WTC11 (cell line): ENCODE data around the gene NLGN1.

Experiments used
- CREB1 ChIP-seq: sonication (generic); formaldehyde crosslinking; IDR thresholded peaks from 2 replicates; pipeline ENCODE4 v1.8.0; 2023; ENCODE audit warnings: mild to moderate bottlenecking, missing genetic modification reagents
- CTCF ChIP-seq: fragments of 200-600 bp; IDR thresholded peaks from 2 replicates; pipeline ENCODE4 v1.8.0; 2022; ENCODE audit warnings: antibody characterized with exemption
- USF1 ChIP-seq: sonication (generic); formaldehyde crosslinking; IDR thresholded peaks from 2 replicates; pipeline ENCODE4 v1.8.0; 2022; ENCODE audit warnings: mild to moderate bottlenecking, missing genetic modification reagents
- ZNF281 ChIP-seq: sonication (generic); formaldehyde crosslinking; IDR thresholded peaks from 2 replicates; pipeline ENCODE4 v1.8.0; 2023; ENCODE audit warnings: mild to moderate bottlenecking, missing genetic modification reagents

GRCh38 chr3:173404156-173404555, 6.6 kb downstream of the NLGN1 start:
- TF ChIP-seq CTCF (no peak), USF1 (CRISPR knock-in tag) (no peak), CREB1 (CRISPR knock-in tag) (no peak), ZNF281 (CRISPR knock-in tag) (no peak)
